ENCODE data around the gene FITM1.

Gene FITM1

DNA sequence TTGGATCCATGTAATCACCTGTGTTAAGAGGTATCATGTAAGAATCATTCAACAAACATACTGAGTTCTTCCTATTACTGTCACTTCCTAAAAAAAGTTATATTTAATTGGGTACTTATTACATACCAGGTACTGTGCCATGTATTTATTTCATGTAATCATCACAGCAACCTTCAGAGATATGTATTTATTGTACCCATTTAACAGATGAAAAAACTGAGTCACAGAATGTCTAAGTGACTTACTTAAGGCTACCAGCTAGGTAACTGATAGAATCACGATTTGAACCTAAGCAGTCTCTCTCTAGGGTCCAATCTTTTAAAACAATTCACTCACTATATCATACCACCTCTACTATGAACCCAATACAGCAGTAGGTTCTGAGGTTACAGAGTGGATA lies 14.0 kb downstream of the FITM1 start:
- no peak for DNase-seq

DNA sequence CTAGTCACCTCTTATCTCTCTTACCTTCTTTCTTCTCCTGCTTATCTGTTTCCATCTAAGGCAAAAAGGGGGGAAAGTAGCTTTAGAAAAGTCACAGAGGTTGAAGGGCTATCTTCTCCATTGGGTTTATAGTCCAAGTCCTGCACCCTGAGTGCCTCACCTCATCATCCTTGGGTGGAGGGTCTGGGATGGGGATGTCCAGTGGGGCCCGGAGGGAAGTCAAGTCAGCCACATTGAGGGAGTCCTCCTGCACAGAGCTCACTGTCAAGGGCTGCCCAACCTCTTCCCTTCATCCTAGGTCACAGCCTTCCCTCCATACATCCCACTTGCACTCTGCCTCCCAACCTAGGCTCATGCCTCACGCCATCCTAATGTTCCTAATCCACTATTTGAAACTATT lies 14.8 kb downstream of the FITM1 start:
- no peak for DNase-seq

DNA sequence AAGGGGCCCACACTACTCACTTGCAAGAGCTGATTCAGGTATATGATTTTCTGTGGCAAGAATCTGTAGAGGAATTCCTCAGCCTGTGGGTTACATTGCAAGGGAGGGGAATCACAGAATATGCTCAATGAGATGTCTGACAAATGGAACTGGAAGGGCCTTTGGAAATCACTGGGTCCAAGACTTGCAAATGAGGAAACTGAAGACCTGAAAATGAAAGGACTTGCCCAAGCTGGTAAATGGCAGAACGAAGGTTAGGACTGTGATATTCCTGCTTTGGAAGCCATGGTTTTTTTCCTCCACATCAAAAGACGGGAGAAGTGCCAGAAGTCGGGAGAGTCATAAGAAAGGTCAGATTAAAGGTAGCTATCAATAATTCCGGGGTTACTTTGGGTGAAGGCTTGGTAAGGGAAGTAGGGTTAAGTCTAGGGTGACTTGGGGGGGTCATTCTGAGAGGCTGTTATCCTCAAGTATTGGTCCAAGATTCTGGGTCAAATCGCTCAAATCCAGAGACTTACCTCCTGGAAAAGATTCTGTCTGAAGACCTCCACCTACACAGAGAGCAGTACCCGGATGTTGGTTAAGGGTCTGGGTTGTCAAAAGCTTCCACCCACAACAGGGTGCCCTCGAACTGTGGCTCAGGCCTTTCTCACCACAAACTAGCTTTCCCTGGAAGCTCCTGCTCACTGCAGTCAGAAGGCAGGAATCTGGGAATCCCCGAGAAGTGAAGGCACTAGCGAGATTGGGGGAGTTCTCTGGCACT lies 15.4 kb downstream of the FITM1 start:
- DNase-seq = no peak

DNA sequence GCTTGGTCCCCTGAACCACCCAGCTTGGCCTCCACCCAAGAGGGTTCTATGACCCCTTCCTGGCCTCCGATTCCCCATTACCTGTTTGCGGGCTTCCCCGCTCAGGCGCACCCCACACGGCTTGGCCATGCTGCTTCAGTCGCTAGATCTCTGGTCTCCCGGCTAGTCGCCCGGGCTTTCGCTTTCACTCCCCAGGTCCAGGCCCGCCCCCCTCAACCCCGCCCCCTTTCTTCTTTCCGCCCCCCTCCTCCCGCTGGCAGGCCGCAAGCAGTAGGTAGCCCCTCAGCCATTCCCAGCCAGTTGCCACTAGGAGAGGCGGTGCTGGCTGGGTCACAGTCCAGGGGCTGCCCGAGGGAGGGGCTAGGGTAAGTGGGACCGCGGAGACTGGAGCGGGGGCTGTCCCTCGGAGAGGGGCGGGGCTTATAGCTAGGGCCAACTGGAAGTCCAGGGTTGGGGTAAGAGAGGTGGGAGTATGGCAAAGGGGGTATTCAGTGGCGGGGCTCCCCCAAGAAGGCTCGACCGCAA lies 16.1 kb downstream of the FITM1 start, which contains the start of gene PSME2:
TSS of gene PSME2 (minus strand) at position 158 of the 525 bp plus-strand sequence. CDS start at position 129, 29 bp downstream.
- peak; percentile 74 for DNase-seq

DNA sequence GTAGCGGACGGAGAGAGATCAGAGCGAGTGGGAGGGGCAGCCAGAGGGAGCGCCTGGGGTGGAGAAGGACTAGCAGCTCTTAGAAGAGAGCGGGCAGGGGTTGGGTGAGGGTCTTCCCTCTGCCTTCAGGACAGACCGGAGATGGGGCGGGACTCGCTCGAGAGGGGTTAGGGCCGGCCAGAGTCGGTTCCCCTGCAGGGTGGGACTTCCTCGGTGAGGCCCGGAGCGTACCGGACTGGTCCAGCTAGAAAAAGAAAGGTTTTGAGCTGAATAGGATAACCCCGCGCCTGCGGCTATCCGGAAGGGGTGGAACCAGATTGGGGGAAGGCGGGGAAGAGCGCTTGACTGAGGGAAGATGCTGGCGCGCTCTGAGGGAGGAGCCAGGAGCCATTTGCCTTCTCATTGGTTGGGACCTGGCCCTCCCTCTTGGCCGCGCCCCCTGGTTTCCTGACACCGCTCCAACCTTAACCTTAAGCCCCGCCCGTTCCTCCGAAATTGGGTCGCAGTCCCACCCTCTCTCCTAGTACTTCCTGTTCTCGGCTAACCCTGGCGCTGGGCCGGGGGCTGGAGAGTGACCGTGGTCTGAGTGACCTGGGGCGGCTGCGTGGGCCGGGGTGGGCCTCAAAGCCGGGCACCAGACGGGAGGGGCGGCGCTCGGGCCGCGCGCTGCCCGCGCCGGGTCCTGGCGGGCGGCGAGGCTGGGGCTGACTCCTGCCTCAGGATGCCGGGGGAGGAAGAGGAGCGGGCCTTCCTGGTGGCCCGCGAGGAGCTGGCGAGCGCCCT lies 16.7 kb downstream of the FITM1 start, which contains the start of gene RNF31:
TSS of gene RNF31 (plus strand) at position 521 of the 783 bp plus-strand sequence. CDS start at position 722, 201 bp downstream.
- peak; percentile 97 for DNase-seq

DNA sequence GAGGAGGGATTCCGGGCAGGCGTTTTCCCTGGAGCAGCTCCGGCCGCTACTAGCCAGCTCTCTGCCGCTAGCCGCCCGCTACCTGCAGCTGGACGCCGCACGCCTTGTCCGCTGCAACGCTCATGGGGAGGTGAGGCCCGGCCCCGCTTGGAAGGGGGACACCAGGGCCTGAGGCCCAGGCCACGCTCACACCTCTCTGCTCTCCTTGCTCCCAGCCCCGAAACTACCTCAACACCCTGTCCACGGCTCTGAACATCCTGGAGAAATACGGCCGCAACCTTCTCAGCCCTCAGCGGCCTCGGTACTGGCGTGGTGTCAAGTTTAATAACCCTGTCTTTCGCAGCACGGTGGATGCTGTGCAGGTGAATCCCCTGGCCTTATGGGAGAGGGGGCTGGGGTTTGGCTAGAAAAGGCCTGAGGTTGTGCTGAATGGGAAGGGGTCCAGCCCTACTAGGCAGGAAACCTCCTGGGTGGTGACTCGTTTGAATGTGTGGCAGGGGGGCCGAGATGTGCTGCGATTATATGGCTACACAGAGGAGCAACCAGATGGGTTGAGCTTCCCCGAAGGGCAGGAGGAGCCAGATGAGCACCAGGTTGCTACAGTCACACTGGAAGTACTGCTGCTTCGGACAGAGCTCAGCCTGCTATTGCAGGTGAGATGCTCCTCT lies 17.4 kb downstream of the FITM1 start:
- no peak for DNase-seq

DNA sequence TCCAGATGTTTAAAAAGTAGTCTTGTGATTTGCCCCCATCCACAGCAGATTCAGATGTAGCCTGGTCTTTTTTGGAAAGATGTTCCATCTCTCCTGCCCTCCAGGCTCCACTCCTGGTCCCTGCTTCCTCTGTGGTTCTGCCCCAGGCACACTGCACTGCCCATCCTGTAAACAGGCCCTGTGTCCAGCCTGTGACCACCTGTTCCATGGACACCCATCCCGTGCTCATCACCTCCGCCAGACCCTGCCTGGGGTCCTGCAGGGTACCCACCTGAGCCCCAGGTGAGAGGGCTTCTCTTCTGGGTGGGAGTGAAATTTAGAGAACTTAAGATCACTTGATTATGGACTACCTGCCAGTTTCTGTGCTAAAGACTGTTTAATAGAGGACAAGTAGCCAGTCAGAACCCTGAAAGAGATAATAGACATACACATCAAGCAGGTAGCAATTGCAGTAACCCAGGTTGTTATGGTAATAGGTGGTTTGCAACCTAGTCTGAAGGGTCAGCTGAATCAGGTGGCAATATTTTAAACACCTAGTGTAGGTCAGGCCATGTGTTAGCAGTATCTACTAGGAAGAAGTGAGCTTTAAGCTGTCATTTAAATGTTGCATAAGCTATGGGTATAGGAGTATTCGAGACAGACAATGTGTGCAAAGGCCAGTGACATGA lies 19.0 kb downstream of the FITM1 start:
- no peak for DNase-seq

DNA sequence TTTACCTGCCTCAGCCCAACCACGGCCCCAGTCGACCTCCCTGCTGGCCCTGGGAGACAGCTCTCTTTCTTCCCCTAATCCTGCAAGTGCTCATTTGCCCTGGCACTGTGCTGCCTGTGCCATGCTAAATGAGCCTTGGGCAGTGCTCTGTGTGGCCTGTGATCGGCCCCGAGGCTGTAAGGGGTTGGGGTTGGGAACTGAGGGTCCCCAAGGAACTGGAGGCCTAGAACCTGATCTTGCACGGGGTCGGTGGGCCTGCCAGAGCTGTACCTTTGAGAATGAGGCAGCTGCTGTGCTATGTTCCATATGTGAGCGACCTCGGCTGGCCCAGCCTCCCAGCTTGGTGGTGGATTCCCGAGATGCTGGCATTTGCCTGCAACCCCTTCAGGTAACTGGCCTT lies 19.6 kb downstream of the FITM1 start:
- no peak for DNase-seq

DNA sequence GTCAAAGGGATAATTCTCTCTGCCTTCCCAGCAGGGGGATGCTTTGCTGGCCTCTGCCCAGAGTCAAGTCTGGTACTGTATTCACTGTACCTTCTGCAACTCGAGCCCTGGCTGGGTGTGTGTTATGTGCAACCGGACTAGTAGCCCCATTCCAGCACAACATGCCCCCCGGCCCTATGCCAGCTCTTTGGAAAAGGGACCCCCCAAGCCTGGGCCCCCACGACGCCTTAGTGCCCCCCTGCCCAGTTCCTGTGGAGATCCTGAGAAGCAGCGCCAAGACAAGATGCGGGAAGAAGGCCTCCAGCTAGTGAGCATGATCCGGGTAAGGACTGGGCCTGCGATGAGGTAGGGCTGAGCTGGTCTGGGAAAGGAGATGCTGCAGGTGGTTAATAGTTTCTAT lies 20.1 kb downstream of the FITM1 start:
- DNase-seq = no peak

DNA sequence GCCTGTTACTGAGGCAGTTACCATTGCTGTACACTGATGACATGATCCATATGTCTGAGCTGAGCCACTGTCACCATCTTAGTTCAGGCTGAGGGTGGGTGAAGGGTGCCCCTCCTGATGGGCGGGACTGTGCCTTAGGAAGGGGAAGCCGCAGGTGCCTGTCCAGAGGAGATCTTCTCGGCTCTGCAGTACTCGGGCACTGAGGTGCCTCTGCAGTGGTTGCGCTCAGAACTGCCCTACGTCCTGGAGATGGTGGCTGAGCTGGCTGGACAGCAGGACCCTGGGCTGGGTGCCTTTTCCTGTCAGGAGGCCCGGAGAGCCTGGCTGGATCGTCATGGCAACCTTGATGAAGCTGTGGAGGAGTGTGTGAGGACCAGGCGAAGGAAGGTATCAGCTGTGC lies 20.5 kb downstream of the FITM1 start:
- DNase-seq = no peak

DNA sequence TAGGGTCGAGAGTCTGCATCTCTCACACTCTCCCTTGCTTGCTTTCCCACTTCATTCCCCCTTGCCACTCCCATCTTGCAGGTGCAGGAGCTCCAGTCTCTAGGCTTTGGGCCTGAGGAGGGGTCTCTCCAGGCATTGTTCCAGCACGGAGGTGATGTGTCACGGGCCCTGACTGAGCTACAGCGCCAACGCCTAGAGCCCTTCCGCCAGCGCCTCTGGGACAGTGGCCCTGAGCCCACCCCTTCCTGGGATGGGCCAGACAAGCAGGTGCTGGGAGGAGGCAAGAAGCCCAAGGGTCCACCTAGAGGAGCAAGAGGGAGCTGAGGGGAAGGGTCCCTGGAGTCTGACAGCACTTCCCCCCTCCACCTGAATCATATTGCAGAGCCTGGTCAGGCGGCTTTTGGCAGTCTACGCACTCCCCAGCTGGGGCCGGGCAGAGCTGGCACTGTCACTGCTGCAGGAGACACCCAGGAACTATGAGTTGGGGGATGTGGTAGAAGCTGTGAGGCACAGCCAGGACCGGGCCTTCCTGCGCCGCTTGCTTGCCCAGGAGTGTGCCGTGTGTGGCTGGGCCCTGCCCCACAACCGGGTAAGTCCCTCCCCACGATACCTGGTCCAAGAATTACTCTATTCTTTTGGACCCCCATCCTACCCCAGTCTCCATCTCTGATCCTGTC lies 21.1 kb downstream of the FITM1 start:
- no peak for DNase-seq

DNA sequence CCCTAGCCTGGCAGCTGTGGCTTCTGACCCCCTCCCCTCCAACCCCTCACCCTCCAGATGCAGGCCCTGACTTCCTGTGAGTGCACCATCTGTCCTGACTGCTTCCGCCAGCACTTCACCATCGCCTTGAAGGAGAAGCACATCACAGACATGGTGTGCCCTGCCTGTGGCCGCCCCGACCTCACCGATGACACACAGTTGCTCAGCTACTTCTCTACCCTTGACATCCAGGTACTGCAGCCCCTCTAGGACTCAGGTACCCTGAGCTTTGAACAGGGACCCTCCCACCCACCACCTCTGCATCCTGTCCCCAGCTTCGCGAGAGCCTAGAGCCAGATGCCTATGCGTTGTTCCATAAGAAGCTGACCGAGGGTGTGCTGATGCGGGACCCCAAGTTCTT lies 24.6 kb downstream of the FITM1 start:
- no peak for DNase-seq

DNA sequence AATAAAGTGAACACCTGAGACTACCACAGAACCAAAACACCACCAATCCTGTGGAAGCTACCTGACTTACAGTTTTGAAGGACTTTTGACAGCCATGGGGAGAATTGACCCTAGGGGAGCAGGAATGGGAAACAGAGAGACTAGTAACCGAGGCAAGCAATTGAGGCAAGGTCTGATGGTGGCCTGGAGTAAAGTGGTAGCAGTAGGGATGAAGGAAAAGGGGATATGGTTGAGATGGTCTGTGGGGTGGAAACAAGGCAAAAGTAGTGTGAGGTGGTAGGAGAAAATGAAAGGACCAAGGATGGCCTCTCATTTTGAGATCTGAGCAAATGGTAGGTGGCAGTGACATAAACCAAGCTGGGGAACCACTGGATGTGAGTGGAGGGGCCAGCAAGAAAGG lies 26.4 kb downstream of the FITM1 start:
- DNase-seq = no peak

DNA sequence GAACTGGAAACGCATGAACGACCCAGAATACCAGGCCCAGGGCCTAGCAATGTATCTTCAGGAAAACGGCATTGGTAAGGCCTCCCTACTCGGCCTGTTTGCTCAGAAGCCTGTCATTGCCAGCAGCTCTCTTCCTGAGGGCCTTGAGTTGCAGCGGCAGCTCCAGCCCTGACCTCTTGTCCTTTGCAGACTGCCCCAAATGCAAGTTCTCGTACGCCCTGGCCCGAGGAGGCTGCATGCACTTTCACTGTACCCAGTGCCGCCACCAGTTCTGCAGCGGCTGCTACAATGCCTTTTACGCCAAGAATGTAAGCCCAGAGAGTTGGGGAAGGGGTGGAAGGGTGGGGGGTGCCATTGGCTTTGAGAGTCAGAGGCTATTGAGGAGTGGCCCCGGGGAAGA lies 26.9 kb downstream of the FITM1 start:
- no peak for DNase-seq

DNA sequence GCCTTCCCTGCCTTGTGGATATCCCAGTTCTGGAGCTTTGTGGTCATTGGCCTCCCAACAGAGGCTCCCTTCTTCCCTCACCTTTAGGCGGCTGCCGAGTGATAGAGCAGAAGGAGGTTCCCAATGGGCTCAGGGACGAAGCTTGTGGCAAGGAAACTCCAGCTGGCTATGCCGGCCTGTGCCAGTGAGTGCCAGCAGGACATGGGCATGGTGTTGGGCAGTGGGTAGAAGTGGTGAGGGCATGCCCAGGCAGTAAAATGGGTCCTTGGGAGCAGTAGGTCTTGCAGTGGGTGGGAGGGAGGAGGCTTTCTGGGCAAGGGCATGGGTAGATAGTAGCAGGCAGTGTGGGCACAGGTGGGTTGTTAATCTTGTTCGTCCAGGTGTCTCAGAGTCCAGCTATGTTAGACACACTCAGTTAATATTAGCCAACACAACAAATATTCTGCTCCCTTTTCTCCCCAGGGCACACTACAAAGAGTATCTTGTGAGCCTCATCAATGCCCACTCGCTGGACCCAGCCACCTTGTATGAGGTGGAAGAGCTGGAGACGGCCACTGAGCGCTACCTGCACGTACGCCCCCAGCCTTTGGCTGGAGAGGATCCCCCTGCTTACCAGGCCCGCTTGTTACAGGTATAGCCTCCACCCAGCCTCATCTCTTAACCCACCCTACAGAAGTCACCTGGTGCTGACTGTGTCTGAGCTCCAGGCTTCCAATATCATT lies 29.5 kb downstream of the FITM1 start:
- no peak for DNase-seq

DNA sequence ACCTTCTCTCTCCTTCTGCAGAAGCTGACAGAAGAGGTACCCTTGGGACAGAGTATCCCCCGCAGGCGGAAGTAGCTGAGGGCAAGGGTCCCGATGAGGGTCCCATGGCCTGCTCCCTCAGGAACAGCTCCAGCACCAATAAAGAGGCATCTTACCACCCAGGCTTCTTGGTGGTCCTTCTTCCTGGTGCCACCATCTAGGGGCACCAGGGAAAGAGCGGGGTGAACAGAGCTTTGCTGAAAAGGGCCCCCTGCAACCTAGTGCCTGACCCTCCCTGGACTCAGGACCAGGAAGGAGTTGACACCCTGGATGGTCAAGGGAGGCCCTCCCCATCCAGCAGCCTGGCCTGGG lies 30.0 kb downstream of the FITM1 start:
- DNase-seq = no peak

DNA sequence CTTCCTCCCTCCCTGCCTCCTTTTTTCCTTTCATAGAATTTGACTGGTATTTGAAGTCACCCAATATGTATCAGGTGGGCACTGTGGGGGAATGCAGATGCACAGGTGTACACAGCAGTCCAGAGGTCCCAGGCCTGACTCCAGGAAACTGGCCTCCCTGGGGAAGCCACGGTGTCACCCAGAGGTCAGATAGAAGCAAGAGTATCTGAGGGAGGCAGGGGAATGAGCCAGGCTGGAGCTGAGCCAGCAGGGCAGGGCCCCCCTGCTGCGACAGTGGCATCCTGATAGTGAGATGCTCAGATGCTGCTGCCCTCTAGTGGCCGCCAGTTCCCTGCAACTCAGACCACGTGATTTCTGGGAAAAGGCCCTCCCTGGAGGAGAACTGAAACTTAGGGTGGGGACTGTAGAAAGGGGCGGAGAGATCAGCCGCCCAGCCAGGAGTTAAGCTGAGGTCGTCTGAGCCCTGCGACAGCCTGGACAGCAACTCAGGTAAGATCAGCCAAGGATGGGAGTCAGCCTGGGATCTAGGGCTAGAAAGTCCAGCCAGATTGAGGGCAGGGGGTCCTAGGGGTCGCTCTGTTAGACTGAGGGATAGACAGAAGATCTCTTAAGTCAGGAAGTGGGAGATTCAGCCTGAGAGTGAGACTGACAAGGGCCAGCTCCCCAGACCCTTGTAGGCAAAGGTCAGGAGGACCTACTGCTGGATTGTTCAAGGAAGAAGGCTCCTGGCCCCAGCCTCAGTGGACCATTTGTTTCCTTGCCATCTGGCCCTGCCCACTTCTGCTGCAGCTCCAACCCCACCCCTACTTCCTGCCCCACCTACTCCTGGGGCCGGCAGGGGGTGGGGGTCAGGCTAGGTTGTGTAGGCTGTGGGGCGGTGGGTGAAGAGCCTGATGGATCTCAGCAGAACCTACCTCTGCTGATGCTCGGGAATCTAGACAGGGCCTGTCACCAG lies 30.7 kb downstream of the FITM1 start, which contains the start of gene IRF9:
TSS of gene IRF9 (plus strand) at position 416 of the 955 bp plus-strand sequence. CDS start 880 bp downstream, outside the sequence.
- DNase-seq = peak; percentile 95

DNA sequence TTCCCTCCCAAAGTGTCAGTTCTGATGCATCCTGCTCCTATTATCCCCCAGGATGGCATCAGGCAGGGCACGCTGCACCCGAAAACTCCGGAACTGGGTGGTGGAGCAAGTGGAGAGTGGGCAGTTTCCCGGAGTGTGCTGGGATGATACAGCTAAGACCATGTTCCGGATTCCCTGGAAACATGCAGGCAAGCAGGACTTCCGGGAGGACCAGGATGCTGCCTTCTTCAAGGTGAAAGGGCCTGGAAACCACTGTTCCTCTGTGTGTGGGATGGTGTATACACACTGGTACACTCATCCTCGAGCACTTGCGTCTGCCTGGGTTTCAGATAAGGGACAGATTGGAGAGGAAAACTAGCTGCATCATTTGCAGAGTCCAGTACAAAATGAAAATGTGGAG lies 31.6 kb downstream of the FITM1 start:
- no peak for DNase-seq

DNA sequence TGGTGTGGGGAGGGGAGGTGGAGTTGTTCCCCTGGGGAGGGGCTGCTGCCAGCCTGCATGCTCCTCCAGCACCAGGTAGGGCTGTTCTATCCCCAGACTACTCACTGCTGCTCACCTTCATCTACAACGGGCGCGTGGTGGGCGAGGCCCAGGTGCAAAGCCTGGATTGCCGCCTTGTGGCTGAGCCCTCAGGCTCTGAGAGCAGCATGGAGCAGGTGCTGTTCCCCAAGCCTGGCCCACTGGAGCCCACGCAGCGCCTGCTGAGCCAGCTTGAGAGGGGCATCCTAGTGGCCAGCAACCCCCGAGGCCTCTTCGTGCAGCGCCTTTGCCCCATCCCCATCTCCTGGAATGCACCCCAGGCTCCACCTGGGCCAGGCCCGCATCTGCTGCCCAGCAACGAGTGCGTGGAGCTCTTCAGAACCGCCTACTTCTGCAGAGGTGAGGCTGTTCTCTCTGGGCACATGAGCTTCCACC lies 34.1 kb downstream of the FITM1 start:
- no peak for DNase-seq

DNA sequence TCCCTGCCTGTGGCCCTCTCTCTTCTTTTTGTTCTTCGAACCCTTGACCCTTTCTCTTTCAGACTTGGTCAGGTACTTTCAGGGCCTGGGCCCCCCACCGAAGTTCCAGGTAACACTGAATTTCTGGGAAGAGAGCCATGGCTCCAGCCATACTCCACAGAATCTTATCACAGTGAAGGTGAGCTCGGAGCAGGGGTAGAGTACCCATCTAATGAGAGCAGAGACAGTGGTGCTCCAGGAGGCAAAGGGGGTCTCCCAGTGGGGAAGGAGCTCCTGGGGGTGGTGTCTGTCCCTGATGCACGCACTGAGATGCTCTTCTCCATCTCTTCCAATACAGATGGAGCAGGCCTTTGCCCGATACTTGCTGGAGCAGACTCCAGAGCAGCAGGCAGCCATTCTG lies 35.3 kb downstream of the FITM1 start:
- no peak for DNase-seq

All from activated effector memory CD4-positive, alpha-beta T cell treated with Interleukin-2 at 50 U/mL for 16 hours (primary cell).